Right ventricle myocardium superior (tissue), 1 donor: ENCODE results near the gene TOR3A. TPM values are rescaled to one million over a fixed set of nuclear protein-coding genes. Genes with fewer than 3 reads are reported as not detected.
A peak's percentile ranks its signal among the peaks of the same experiment; 100 is the strongest.

Source experiments
- ATAC-seq: fragments of 200-7000 bp; cut with Tn5 transposase; one replicate; pipeline ENCODE4 v1.9.1; 2020; ENCODE audit warnings: mild to moderate bottlenecking; ENCODE audit not compliant: poor library complexity
- DNase-seq: peaks from one replicate; pipeline ENCODE4 v3.0.0-alpha.2; 2020
- intact Hi-C: fragments of 100-400 bp; cut with DNase I; formaldehyde crosslinking; loops from one replicate; pipeline ENCODE4 v1.11.2; 2022
- total RNA-seq: library from RNA; stranded (reverse); fragmentation: NEBNext Ultra II Directional; extraction: Animal tissue kit (Norgen Biotek cat#: 25700); gene quantifications from one replicate; pipeline ENCODE4 v1.2.1, GENCODE V29; 2021
- donor health status: DM: no; HTN: yes; CAD: no; lungs with severe emphysema.

TOR3A gene
- total RNA-seq, 1 donor from 2014 or later = 10.1 TPM

- DNase-seq (no peak), ATAC-seq (no peak)
- intact Hi-C loops = no loop called here
Measured at GRCh38 chr1:179095377-179095776, 13.5 kb downstream of the TOR3A start.

GRCh38 chr1:179095924-179096323 lies 14.1 kb downstream of the TOR3A start:
- intact Hi-C loops = no loop called here
- ATAC-seq = peak; percentile 64
- DNase-seq = no peak

DNA sequence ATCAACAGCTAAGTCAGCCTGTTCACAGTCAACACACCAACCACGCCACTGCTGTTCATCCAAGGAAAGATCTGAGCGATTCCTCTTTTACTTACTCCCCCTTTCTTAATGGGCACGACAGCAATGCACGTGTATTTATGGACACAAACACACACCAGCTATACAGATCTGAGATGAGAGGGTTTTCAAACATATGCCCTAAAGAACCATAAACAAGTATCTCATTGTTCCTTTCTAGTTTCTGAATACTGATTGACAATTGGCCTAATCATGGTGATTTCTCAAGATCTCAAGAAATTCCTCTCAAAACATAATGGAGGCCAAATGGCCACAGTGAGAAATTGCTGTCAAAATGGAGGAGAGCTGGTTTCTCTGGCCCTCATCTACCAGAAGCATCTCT lies 18.0 kb downstream of the TOR3A start:
- ATAC-seq (no peak), DNase-seq (no peak)
- intact Hi-C loops = no loop called here

DNA sequence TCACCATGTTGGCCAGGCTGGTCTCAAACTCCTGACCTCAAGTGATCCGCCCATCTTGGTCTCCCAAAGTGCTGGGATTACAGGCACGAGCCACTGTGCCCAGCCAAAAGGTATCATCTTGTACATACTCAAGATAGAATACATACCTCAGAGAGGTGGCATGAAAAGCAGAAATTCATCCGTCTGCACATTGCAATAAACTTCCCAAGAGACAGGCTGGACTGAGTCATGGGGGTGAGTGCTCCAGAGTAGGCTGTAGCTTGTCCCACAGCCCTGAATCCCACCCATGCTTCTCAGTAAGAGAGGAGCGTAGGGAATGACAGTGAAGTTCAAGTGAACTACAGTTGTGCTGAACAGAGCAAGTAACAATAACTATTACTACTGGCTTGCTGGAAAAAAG lies 19.7 kb downstream of the TOR3A start:
- ATAC-seq = no peak
- no peak for DNase-seq
- intact Hi-C loops = no loop called here

GRCh38 chr1:179103999-179104398 lies 22.1 kb downstream of the TOR3A start:
- DNase-seq (no peak), ATAC-seq (no peak)
- intact Hi-C loops = no loop called here

GRCh38 chr1:179104611-179105250 lies 22.9 kb downstream of the TOR3A start:
- intact Hi-C loops = no loop called here
- ATAC-seq = no peak
- no peak for DNase-seq

- intact Hi-C loops = no loop called here
- no peak for DNase-seq
- ATAC-seq = no peak
Measured at GRCh38 chr1:179105393-179105792, 23.5 kb downstream of the TOR3A start.

GRCh38 chr1:179107706-179108629 lies 26.1 kb downstream of the TOR3A start:
- intact Hi-C loops = no loop called here
- peak; percentile 71 for ATAC-seq
- no peak for DNase-seq

- ATAC-seq = no peak
- intact Hi-C loops = no loop called here
Measured at GRCh38 chr1:179108644-179109043, 26.8 kb downstream of the TOR3A start.

GRCh38 chr1:179115181-179115580 lies 33.3 kb downstream of the TOR3A start:
- intact Hi-C loops = no loop called here
- no peak for ATAC-seq
- no peak for DNase-seq

More at GRCh38 chr1:179108644-179109043, 26.8 kb downstream of the TOR3A start:
- DNase-seq = no peak

- ATAC-seq (no peak), DNase-seq (no peak)
- intact Hi-C loops = no loop called here
Measured at GRCh38 chr1:179119513-179119912, 37.6 kb downstream of the TOR3A start.

GRCh38 chr1:179120736-179121135 lies 38.9 kb downstream of the TOR3A start:
- intact Hi-C loops = loop anchor here (10.0 kb wide), 1 partner anchor 74 kb away; no protein-coding TSS in a partner anchor
- ATAC-seq = no peak

DNA sequence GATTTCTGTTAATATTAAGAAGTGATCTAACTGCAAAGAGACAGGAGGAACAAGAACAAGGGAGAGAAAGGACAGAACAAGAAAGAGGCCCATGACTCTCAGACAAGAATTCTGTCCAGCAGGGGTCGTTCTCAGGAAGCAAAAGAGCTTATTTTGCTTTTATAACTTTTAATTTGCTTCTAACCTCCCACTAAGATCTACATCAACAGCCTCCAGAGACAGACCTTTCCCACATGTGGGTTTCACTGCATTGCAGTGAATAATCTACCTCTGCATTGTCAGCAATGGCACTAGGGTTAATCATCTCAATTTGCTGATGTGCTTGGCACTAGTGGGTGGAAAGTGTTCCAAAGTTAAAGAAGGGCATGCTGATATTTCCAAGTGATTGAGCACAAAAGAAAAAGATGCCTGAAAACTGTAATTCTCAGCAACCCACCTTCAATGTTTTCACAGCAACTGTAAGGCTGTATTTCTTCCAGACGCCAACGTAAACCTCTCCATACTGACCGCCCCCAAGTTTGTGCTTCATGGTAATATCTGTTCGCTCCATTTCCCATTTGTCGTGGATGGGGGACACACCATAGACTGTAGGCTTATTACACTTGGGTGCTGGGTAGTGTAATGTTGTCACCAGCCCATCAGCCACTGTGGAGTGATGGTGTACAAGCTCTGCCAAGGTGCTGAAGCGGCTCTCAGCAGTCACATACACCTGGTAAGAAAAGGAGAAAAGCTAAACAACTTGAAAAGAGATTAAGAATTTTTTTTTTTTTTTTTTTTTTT lies 39.5 kb downstream of the TOR3A start:
- peak; percentile 29 for ATAC-seq
- intact Hi-C loops = loop anchor here (10.0 kb wide), 1 partner anchor 73 kb away; no protein-coding TSS in a partner anchor
- DNase-seq = no peak

More at GRCh38 chr1:179120736-179121135, 38.9 kb downstream of the TOR3A start:
- DNase-seq = no peak

- ATAC-seq (no peak), DNase-seq (no peak)
- intact Hi-C loops = loop anchor here (10.0 kb wide), 1 partner anchor 70 kb away; no protein-coding TSS in a partner anchor
Measured at GRCh38 chr1:179124873-179125272, 43.0 kb downstream of the TOR3A start.

GRCh38 chr1:179126338-179127060 lies 44.6 kb downstream of the TOR3A start:
- intact Hi-C loops = loop anchor here (10.0 kb wide), 1 partner anchor 68 kb away; no protein-coding TSS in a partner anchor
- no peak for DNase-seq
- no peak for ATAC-seq

- DNase-seq = no peak
- intact Hi-C loops = loop anchor here (10.0 kb wide), 1 partner anchor 67 kb away; no protein-coding TSS in a partner anchor
- no peak for ATAC-seq
Measured at GRCh38 chr1:179127163-179127895, 45.5 kb downstream of the TOR3A start.

GRCh38 chr1:179128520-179128919 lies 46.6 kb downstream of the TOR3A start:
- intact Hi-C loops = loop anchor here (10.0 kb wide), 1 partner anchor 66 kb away; no protein-coding TSS in a partner anchor
- DNase-seq (no peak), ATAC-seq (no peak)
